Bronchial epithelial cell (primary cell): Measurements from ENCODE around the gene ANTXR2. TPM values are rescaled to one million over a fixed set of nuclear protein-coding genes. Genes with fewer than 3 reads are reported as not detected.
"Not testable (repeated sequence)": the region's sequence is repeated elsewhere in the genome, so short reads cannot be mapped to it uniquely, and the experiment has no call there.

Source experiments
- DNase-seq: peaks from one replicate; pipeline ENCODE4 v3.0.0-alpha.2; 2010; ENCODE audit warnings: low read depth
- FAIRE-seq: peaks from 2 replicates; lab custom pipeline; 2011; peaks lifted over from hg19 to GRCh38; lab: Jason Lieb, UNC
- H3K27me3 ChIP-seq: 2 replicates; pipeline ENCODE4 v1.5.1; 2011; ENCODE audit warnings: low read length; ENCODE audit not compliant: control insufficient read depth, insufficient read depth
- H3K36me3 ChIP-seq: 2 replicates; pipeline ENCODE4 v1.5.1; 2011; ENCODE audit warnings: low read length; ENCODE audit not compliant: control insufficient read depth, insufficient read depth
- H3K4me3 ChIP-seq: 2 replicates; pipeline ENCODE4 v1.5.1; 2011; ENCODE audit warnings: mild to moderate bottlenecking, low read depth, low read length, control low read depth
- total RNA-seq: library from RNA; depleted of rRNA; stranded (reverse); fragments of >200 nt; gene quantifications from 2 replicates; pipeline ENCODE4 v1.2.1, GENCODE V29; 2014
- TF ChIP-seq, protein P1 (sequence below): IDR thresholded peaks from 2 replicates; pipeline ENCODE4 v1.5.1; 2011; ENCODE audit warnings: mild to moderate bottlenecking, moderate library complexity, low read length, control low read depth, inconsistent platforms; ENCODE audit not compliant: insufficient read depth, severe bottlenecking

Gene ANTXR2
- 17.2 and 35.5 TPM in 2 replicates for total RNA-seq

DNA sequence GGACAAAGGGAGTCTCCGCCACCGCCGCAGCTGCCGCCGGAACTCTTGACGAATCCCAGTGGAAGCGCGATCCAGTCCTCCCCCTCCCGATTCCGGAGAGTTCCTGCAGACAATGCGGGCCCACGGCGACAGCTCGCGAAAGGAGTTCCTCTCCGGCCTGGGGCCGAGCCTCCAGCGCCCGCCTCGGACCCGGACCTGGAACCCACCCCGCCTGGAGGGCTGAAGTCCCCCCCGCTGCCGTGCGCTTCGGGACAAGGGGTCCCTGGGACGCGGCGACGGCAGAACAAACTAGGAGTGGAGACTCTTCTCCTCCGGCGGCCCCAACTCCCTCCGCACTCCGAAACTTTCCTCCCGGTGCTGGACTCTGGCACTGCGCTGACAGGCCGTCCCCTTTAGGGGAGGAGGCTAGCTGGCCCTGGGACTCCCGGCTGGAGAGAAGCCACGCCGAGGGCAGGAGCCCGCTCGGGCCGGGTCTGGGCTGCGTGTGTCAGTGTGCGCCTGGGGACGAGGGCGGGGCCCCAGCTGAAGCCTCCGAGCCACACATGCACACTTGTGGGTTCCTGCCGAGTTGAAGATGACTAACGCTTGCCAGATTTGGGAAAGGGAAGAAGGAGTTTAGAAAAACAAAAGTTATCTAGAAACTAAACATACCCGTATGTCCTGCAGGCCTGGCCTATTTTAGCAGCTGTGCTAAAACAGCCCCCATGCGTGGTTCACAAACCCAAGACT lies at the start of gene ANTXR2:
TSS of gene ANTXR2 (minus strand) at position 486 of the 729 bp plus-strand sequence. CDS start 669 bp downstream, outside the sequence.
- FAIRE-seq = no peak
- peak; percentile 82 for DNase-seq
- H3K27me3 ChIP-seq = no peaks in the 10 kb centered on the region
- H3K4me3 ChIP-seq = peak within 1 kb of the TSS; percentile 89
- H3K36me3 ChIP-seq = peaks cover 2% of the 10 kb centered on the region
- TF ChIP-seq, protein P1, sequence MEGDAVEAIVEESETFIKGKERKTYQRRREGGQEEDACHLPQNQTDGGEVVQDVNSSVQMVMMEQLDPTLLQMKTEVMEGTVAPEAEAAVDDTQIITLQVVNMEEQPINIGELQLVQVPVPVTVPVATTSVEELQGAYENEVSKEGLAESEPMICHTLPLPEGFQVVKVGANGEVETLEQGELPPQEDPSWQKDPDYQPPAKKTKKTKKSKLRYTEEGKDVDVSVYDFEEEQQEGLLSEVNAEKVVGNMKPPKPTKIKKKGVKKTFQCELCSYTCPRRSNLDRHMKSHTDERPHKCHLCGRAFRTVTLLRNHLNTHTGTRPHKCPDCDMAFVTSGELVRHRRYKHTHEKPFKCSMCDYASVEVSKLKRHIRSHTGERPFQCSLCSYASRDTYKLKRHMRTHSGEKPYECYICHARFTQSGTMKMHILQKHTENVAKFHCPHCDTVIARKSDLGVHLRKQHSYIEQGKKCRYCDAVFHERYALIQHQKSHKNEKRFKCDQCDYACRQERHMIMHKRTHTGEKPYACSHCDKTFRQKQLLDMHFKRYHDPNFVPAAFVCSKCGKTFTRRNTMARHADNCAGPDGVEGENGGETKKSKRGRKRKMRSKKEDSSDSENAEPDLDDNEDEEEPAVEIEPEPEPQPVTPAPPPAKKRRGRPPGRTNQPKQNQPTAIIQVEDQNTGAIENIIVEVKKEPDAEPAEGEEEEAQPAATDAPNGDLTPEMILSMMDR = no peak

DNA sequence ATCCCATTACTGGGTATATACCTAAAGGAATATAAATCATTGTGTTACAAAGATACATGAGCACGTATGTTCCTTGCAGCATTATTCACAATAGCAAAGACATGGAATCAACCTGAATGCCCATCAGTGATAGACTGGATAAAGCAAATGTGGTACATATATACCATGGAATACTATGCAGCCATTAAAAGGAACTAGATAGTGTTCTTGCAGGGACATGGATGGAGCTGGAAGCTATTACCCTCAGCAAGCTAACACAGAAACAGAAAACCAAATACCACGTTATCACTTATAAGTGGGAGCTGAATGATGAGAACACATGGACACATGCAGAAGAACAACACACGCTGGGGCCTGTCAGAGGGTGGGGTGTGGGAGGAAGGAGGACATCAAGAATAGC lies 48.8 kb upstream of the ANTXR2 start:
- not testable (repeated sequence) for DNase-seq, FAIRE-seq, H3K4me3 ChIP-seq, H3K36me3 ChIP-seq, H3K27me3 ChIP-seq

DNA sequence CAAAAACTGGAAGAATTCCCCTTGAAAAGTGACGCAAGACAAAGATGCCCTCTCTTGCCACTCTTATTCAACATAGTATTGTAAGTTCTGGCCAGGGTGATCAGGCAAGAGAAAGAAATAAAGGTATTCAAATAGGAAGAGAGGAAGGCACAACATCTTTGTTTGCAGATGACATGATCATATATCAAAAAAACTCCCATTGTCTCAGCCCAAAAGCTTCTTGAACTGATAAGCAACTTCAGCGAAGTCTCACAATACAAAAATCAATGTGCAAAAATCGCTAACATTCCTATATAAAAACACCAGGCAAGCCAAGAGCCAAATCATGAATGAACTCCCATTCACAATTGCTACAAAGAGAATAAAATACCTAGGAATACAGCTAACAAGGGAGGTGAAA lies 46.6 kb upstream of the ANTXR2 start:
- H3K4me3 ChIP-seq, FAIRE-seq, H3K36me3 ChIP-seq, H3K27me3 ChIP-seq, DNase-seq: not testable (repeated sequence)

DNA sequence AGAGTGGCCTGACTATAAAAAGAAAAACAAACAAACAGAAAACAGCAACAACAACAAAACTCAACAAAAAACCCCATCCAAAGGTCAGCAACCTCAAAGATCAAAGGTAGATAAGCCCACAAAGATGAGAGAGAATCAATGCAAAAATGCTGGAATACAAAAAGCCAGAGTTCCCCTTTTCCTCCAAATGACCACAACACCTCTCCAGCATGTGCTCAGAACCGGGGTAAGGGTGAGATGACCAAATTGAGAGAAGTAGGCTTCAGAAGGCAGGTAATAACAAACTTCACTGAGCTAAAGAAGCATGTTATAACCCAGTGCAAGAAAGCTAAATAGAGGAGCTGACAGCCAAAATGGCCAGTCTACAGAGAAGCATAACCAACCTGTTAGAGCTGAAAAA lies 43.5 kb upstream of the ANTXR2 start:
- Histone ChIP-seq H3K27me3 (no peaks in the 10 kb centered on the region), H3K4me3 (no peak overlapping the region), H3K36me3 (no peaks in the 10 kb centered on the region)
- no peak for FAIRE-seq
- TF ChIP-seq, protein P1 = no peak
- DNase-seq = no peak

DNA sequence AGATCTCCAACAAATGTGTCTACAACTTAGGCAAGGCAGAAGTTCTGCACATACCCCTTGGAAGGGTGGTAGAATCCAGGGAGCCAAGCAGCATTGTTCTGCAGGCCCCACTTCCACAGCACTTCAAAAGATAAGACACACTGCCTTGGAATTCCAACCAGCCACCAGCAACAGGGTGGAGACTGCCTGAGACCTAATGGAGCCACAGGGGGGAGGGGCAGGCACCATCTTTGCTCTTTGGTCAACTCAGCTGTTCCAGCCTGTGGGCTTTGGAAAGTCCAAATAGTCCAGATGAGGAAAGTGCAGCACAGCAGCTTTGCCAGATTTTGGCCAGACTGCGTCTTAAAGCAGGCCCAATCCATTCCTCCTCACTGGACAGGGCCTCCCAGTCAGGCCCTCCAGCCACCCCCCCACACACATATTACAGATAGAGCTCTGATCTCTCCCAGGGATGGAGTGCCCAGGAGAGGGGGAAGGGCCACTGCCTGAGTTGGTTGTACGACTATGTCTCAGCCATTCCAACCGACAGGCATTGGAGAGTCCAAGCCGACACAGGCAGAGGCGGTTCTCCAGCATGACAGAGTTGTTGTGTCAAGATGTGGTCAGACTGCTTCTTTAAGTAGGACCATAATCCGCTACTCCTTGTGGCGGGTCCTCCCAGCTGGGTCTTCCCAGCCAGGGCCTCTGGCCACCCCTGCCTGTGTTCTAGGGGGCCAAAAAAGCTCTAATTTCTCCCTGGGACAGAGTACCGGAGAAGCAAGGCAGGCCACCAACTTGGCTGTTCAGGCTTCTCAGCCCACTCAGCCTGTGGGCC lies 42.5 kb upstream of the ANTXR2 start:
- FAIRE-seq (no peak), DNase-seq (no peak)
- Histone ChIP-seq H3K4me3 (no peak overlapping the region), H3K36me3 (no peaks in the 10 kb centered on the region), H3K27me3 (no peaks in the 10 kb centered on the region)
- TF ChIP-seq, protein P1 = no peak

DNA sequence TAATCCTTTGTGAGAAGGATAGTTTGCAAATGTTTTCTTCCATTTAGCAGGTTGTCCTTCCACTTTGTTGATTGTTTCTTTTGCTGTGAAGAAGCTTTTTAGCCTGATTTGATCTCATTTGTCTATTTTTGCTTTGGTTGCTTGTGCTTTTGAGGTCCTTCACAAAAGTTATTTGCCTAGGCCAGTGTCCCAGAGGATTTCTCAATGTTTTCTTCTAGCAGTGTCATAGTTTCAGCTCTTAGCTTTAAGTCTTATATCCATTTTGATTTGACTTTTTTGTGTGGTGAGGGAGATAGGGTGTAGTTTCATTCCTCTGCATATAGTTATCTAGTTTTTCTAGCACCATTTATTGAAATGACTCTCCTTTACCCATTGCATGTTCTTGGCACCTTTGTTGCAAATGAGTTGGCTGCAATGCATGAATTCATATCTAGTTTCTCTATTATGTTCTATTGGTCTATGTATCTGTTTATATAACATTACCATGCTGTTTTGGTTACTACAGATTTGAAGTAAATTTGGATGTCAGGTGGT lies 41.8 kb upstream of the ANTXR2 start:
- no peaks in the 10 kb centered on the region for H3K27me3 ChIP-seq
- TF ChIP-seq, protein P1 = no peak
- no peak for FAIRE-seq
- DNase-seq = no peak
- H3K36me3 ChIP-seq = no peaks in the 10 kb centered on the region
- no peak overlapping the region for H3K4me3 ChIP-seq
